K562 (cell line): ENCODE measurements around the gene ASIC3. TPM values are rescaled to one million over a fixed set of nuclear protein-coding genes. Genes with fewer than 3 reads are reported as not detected.

Source experiments
- ATF3 ChIP-seq, 2 experiments: fragments of 450-650 bp in 1 of 2; sonication (generic) in 1 of 2; formaldehyde crosslinking in 1 of 2; IDR thresholded peaks in 1 of 2; conservative IDR thresholded peaks in 1 of 2; 2 replicates each; pipeline versions ENCODE4 v1.6.1 to v1.8.1; 2016 to 2023; ENCODE audit warnings: mild to moderate bottlenecking in 2 of 2, moderate library complexity in 2 of 2, inconsistent platforms in 1 of 2, missing genetic modification reagents in 1 of 2
- CBFB ChIP-seq: sonication (generic); formaldehyde crosslinking; IDR thresholded peaks from 2 replicates; pipeline ENCODE4 v1.4.0; 2020; ENCODE audit warnings: mild to moderate bottlenecking, missing genetic modification reagents
- CBX2 ChIP-seq: fragments of 200-600 bp; sonication (generic); IDR thresholded peaks from one replicate; pipeline ENCODE4 v1.6.1; 2012; ENCODE audit warnings: mild to moderate bottlenecking, low read length, inconsistent platforms; ENCODE audit not compliant: insufficient read depth, poor library complexity, severe bottlenecking
- CGGBP1 ChIP-seq: fragments of 250-450 bp; sonication (Bioruptor Pico); IDR thresholded peaks from 2 replicates; pipeline ENCODE4 v1.9.0; 2021; ENCODE audit warnings: mild to moderate bottlenecking
- E2F4 ChIP-seq: sonication (generic); formaldehyde crosslinking; IDR thresholded peaks from 2 replicates; pipeline ENCODE4 v1.8.0; 2022; ENCODE audit warnings: mild to moderate bottlenecking, low read depth, missing genetic modification reagents
- GABPB2 ChIP-seq: fragments of 250-450 bp; sonication (Bioruptor Pico); conservative IDR thresholded peaks from 2 replicates; pipeline ENCODE4 v1.5.1; 2021; ENCODE audit warnings: mild to moderate bottlenecking
- HSF4 ChIP-seq: fragments of 250-450 bp; sonication (Bioruptor Pico); IDR thresholded peaks from 2 replicates; pipeline ENCODE4 v2.1.2; 2022; ENCODE audit warnings: mild to moderate bottlenecking, moderate library complexity, borderline replicate concordance
- IRF1 ChIP-seq: sonication (generic); formaldehyde crosslinking; IDR thresholded peaks from 2 replicates; pipeline ENCODE4 v1.8.0; 2022; ENCODE audit warnings: missing genetic modification reagents, mild to moderate bottlenecking, borderline replicate concordance
- KLF16 ChIP-seq: IDR thresholded peaks from 2 replicates; pipeline ENCODE4 v1.6.1; 2016; ENCODE audit warnings: antibody characterized with exemption
- MBD2 ChIP-seq: sonication (generic); IDR thresholded peaks from 2 replicates; pipeline ENCODE4 v1.6.1; 2016; ENCODE audit warnings: low read depth, borderline replicate concordance
- PRDM10 ChIP-seq: fragments of 450-650 bp; IDR thresholded peaks from 2 replicates; pipeline ENCODE4 v1.6.1; 2018; ENCODE audit not compliant: partially characterized antibody
- TCF7L2 ChIP-seq: fragments of 150-350 bp; IDR thresholded peaks from 2 replicates; pipeline ENCODE4 v1.6.1; 2016; ENCODE audit warnings: low read depth, mild to moderate bottlenecking, low read length, moderate library complexity
- TCFL5 ChIP-seq: fragments of 250-450 bp; sonication (Bioruptor Pico); conservative IDR thresholded peaks from 2 replicates; pipeline ENCODE4 v1.6.1; 2021; ENCODE audit warnings: mild to moderate bottlenecking, moderate library complexity, matching md5 sums
- THRA ChIP-seq: fragments of 450-650 bp; IDR thresholded peaks from 2 replicates; pipeline ENCODE4 v1.6.1; 2017; ENCODE audit warnings: mild to moderate bottlenecking, moderate library complexity
- YBX1 ChIP-seq: fragments of 450-650 bp; IDR thresholded peaks from 2 replicates; pipeline ENCODE4 v1.7.1; 2016; ENCODE audit warnings: mild to moderate bottlenecking
- ZFP1 ChIP-seq: fragments of 450-650 bp; formaldehyde crosslinking; IDR thresholded peaks from 2 replicates; pipeline ENCODE4 v1.4.0; 2020; ENCODE audit warnings: mild to moderate bottlenecking, mixed read lengths
- ZNF133 ChIP-seq: fragments of 250-450 bp; sonication (Bioruptor Pico); IDR thresholded peaks from 2 replicates; pipeline ENCODE4 v1.4.0; 2020; ENCODE audit warnings: mild to moderate bottlenecking
- ZNF23 ChIP-seq: fragments of 250-450 bp; sonication (Bioruptor Pico); IDR thresholded peaks from 2 replicates; pipeline ENCODE4 v1.4.0; 2020; ENCODE audit warnings: mild to moderate bottlenecking
- ZNF589 ChIP-seq: fragments of 200-800 bp; sonication (Bioruptor generic); IDR thresholded peaks from 2 replicates; pipeline ENCODE4 v1.6.1; 2016; ENCODE audit warnings: low read depth, missing genetic modification characterization, missing compliant biosample characterization
- polyA plus RNA-seq, 8 experiments: library from polyadenylated mRNA; depleted of rRNA in 4 of 8; stranded (reverse) in 5 of 8; unstranded in 3 of 8; fragments of >200 nt; fragmentation: Nextera tagmentation in 2 of 8; fragmentation: Illumina TruSeq in 1 of 8; extraction: Ambion mirVana in 2 of 8; extraction: Trizol in 1 of 8; gene quantifications; 2 replicates each; pipeline versions ENCODE4 v1.2.1 to v1.2.3, GENCODE V29; 2011 to 2014; ENCODE audit warnings: inconsistent platforms in 1 of 8, missing spikeins in 1 of 8
- total RNA-seq, 7 experiments: library from RNA; depleted of rRNA in 6 of 7; stranded (reverse); fragments of >200 nt in 6 of 7; fragmentation: Illumina TruSeq in 2 of 7; extraction: Trizol in 2 of 7; gene quantifications; 2 replicates each; pipeline versions ENCODE4 v1.2.1 to v1.2.3, GENCODE V29; 2011 to 2021; ENCODE audit warnings: low replicate concordance in 1 of 7

ASIC3 gene
- total and polyA plus RNA-seq, 9 of the 15 experiments (the other 6 are each of a cell fraction or from before 2014, with no cell fraction given) = 0.11 to 5.0 (median 0.87) TPM

GRCh38 chr7:151028131-151028947 is 20.0 kb upstream of the ASIC3 start, which contains the start of gene ABCB8 (continued):
- TF ChIP-seq ATF3 (IDR thresholded peaks at IDR 0.05) (peak; percentile 8; the same call in 1 of the 2 replicates), ATF3 (CRISPR knock-in tag; conservative IDR thresholded peaks at IDR 0.05) (peak; percentile 92), CGGBP1 (no peak), TCFL5 (CRISPR knock-in tag) (no peak), HSF4 (no peak), THRA (no peak), ZFP1 (0 out of 2 replicates have a peak, but pooled peaks have one; percentile 47), ZNF133 (CRISPR knock-in tag) (no peak), MBD2 (peak; percentile 100), CBFB (peak; percentile 13; the same call in 1 of the 2 replicates), YBX1 (no peak), ZNF23 (CRISPR knock-in tag) (no peak), IRF1 (no peak), GABPB2 (CRISPR knock-in tag) (no peak), E2F4 (CRISPR knock-in tag) (no peak), PRDM10 (peak; percentile 69), TCF7L2 (no peak), ZNF589 (CRISPR knock-in tag) (peak; percentile 88; the same call in 1 of the 2 replicates), KLF16 (no peak), CBX2 (no peak)
